ENCODE measurements around the gene CFAP251. TPM values are rescaled to one million over a fixed set of nuclear protein-coding genes. Genes with fewer than 3 reads are reported as not detected.

Gene CFAP251
- polyA plus RNA-seq, 1 donor (not counting 4 experiments of a cell fraction or from before 2014, with no cell fraction given) = 74.2 TPM

- H2AFZ ChIP-seq (ENCODE audit: control insufficient read depth, low read length) = no peak overlapping the region
- H3K4me3 ChIP-seq (ENCODE audit: control insufficient read depth in 2 of 3, extremely low read depth in 1 of 3, insufficient read depth in 2 of 3, low read depth in 1 of 3, low read length in 3 of 3) = no peak overlapping the region
- dilution Hi-C loops (cut with MboI; ENCODE audit: extremely low pct_ligation_motif_present, low sequenced_read_pairs) = no loop called here
- no peak overlapping the region for H3K9ac ChIP-seq (ENCODE audit: control insufficient read depth, extremely low read depth, insufficient read depth, low read length)
- H3K79me2 ChIP-seq (ENCODE audit: control insufficient read depth, insufficient read depth, low read length) = no peaks in the 10 kb centered on the region
- H4K20me1 ChIP-seq (ENCODE audit: control insufficient read depth, extremely low read depth, insufficient read depth, low read length) = no peaks in the 10 kb centered on the region
- H3K4me2 ChIP-seq (ENCODE audit: control insufficient read depth, extremely low read depth, insufficient read depth, low read depth, low read length) = no peak overlapping the region
- no peak for FAIRE-seq
- H3K27me3 ChIP-seq (ENCODE audit: control insufficient read depth, extremely low read depth, insufficient read depth, low read length) = no peaks in the 10 kb centered on the region
- no peaks in the 10 kb centered on the region for H3K9me1 ChIP-seq (ENCODE audit: control insufficient read depth, extremely low read depth, insufficient read depth, low read length)
- no peak overlapping the region for H3K27ac ChIP-seq (ENCODE audit: control insufficient read depth, insufficient read depth, low read length)
- no peaks in the 10 kb centered on the region for H3K9me3 ChIP-seq (ENCODE audit: control insufficient read depth, low read depth, low read length)
- DNase-seq (ENCODE audit: low read depth, low spot score) = no peak
- no peaks in the 10 kb centered on the region for H3K36me3 ChIP-seq (ENCODE audit: control insufficient read depth in 2 of 2, extremely low read depth in 1 of 2, insufficient read depth in 2 of 2, low read length in 2 of 2)
- TF ChIP-seq EZH2 (IDR thresholded peaks at IDR 0.05; ENCODE audit: low read length) (no peak), CTCF (optimal IDR thresholded peaks at IDR 0.05 in 1 of 3, IDR thresholded peaks at IDR 0.05 in 1 of 3, conservative IDR thresholded peaks at IDR 0.05 in 1 of 3; ENCODE audit: extremely low read depth in 1 of 3, insufficient read depth in 2 of 3, low read length in 3 of 3) (no peak)
- H3K4me1 ChIP-seq (ENCODE audit: control insufficient read depth, extremely low read depth, insufficient read depth, low read length) = no peaks in the 10 kb centered on the region
These were observed 63.1 kb downstream of the CFAP251 start for GRCh38 chr12:121981456-121981855.

- no peak for FAIRE-seq
- Histone ChIP-seq H3K9me1 (ENCODE audit: control insufficient read depth, extremely low read depth, insufficient read depth, low read length) (no peaks in the 10 kb centered on the region), H3K27ac (ENCODE audit: control insufficient read depth, insufficient read depth, low read length) (no peak overlapping the region)
These were observed 64.6 kb downstream of the CFAP251 start for GRCh38 chr12:121982950-121983349.

More at GRCh38 chr12:121982950-121983349, 64.6 kb downstream of the CFAP251 start:
- no peak for TF ChIP-seq CTCF (optimal IDR thresholded peaks at IDR 0.05 in 1 of 3, IDR thresholded peaks at IDR 0.05 in 1 of 3, conservative IDR thresholded peaks at IDR 0.05 in 1 of 3; ENCODE audit: extremely low read depth in 1 of 3, insufficient read depth in 2 of 3, low read length in 3 of 3)
- no peak for TF ChIP-seq EZH2 (IDR thresholded peaks at IDR 0.05; ENCODE audit: low read length)
- Histone ChIP-seq H3K36me3 (ENCODE audit: control insufficient read depth in 2 of 2, extremely low read depth in 1 of 2, insufficient read depth in 2 of 2, low read length in 2 of 2) (no peaks in the 10 kb centered on the region), H3K9ac (ENCODE audit: control insufficient read depth, extremely low read depth, insufficient read depth, low read length) (no peak overlapping the region), H3K4me3 (ENCODE audit: control insufficient read depth in 2 of 3, extremely low read depth in 1 of 3, insufficient read depth in 2 of 3, low read depth in 1 of 3, low read length in 3 of 3) (no peak overlapping the region), H3K4me1 (ENCODE audit: control insufficient read depth, extremely low read depth, insufficient read depth, low read length) (no peaks in the 10 kb centered on the region), H3K9me3 (ENCODE audit: control insufficient read depth, low read depth, low read length) (no peaks in the 10 kb centered on the region), H3K79me2 (ENCODE audit: control insufficient read depth, insufficient read depth, low read length) (no peaks in the 10 kb centered on the region), H3K27me3 (ENCODE audit: control insufficient read depth, extremely low read depth, insufficient read depth, low read length) (no peaks in the 10 kb centered on the region), H3K4me2 (ENCODE audit: control insufficient read depth, extremely low read depth, insufficient read depth, low read depth, low read length) (no peak overlapping the region), H4K20me1 (ENCODE audit: control insufficient read depth, extremely low read depth, insufficient read depth, low read length) (no peaks in the 10 kb centered on the region), H2AFZ (ENCODE audit: control insufficient read depth, low read length) (no peak overlapping the region)
- no peak for DNase-seq (ENCODE audit: low read depth, low spot score)
- dilution Hi-C loops (cut with MboI; ENCODE audit: extremely low pct_ligation_motif_present, low sequenced_read_pairs) = no loop called here
